Measurements from ENCODE around the gene OSM.

DNA sequence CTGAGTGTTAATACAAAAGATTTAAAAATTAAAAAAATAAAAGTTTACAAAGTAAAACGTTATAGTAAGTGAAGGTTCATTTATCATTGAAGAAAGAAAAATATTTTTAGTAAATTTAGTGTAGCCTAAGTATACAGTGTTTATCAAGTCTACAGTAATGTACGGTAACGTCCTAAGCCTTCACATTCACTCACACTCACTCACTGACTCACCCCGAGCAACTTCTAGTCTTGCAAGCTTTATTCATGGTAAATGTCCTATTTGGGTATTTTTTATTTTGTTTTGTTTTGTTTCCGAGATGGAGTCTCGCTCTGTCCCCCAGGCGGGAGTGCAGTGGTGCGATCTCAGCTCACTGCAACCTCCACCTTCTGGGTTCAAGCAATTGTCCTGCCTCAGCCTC lies 13.9 kb upstream of the OSM start:
- TF ChIP-seq, protein P1, sequence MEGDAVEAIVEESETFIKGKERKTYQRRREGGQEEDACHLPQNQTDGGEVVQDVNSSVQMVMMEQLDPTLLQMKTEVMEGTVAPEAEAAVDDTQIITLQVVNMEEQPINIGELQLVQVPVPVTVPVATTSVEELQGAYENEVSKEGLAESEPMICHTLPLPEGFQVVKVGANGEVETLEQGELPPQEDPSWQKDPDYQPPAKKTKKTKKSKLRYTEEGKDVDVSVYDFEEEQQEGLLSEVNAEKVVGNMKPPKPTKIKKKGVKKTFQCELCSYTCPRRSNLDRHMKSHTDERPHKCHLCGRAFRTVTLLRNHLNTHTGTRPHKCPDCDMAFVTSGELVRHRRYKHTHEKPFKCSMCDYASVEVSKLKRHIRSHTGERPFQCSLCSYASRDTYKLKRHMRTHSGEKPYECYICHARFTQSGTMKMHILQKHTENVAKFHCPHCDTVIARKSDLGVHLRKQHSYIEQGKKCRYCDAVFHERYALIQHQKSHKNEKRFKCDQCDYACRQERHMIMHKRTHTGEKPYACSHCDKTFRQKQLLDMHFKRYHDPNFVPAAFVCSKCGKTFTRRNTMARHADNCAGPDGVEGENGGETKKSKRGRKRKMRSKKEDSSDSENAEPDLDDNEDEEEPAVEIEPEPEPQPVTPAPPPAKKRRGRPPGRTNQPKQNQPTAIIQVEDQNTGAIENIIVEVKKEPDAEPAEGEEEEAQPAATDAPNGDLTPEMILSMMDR (IDR thresholded peaks at IDR 0.05) = no peak
- TF ChIP-seq POLR2A (IDR thresholded peaks at IDR 0.05) = no peak

Measured in body of pancreas (tissue), 4 donors.